ENCODE measurements around the gene ACOT9. TPM values are rescaled to one million over a fixed set of nuclear protein-coding genes. Genes with fewer than 3 reads are reported as not detected.

ACOT9 gene
- polyA plus RNA-seq, 2 of the 4 experiments (the other 2 are of a cell fraction): 87.0 to 110 TPM

GRCh38 chrX:23784470-23785331, 41.6 kb upstream of the ACOT9 start:
- ATAC-seq (no peak), FAIRE-seq (no peak), DNase-seq (ENCODE audit: low read depth in 1 of 2, low spot score in 1 of 2) (peak in 1 of 2 experiments; percentile 64)
- ChIA-PET POLR2A (interaction anchor here (0.6 to 4.8 kb wide), 14 partner anchors 8 to 270 kb away, joined by 3 to 218 read pairs (median 14); partner anchors contain the start of genes ACOT9 and EIF2S3), CTCF (interaction anchor here (0.6 to 7.9 kb wide), 6 partner anchors 15 to 271 kb away, joined by 3 to 122 read pairs (median 4); no protein-coding TSS in a partner anchor)
- 2% methylated on average over 8 of the region's 8 CpGs for WGBS (ENCODE audit: missing lambda C conversion rate)
- Histone ChIP-seq H3K4me2 (peak overlapping the region; percentile 89), H3K4me1 (peaks cover 38% of the 10 kb centered on the region), H3K4me3 (peak overlapping the region; percentile 86), H3K27ac (peak overlapping the region; percentile 80 to 96), H3K9me3 (no peaks in the 10 kb centered on the region)
- peak; percentile 81 for TF ChIP-seq HOXA7 (CRISPR knock-in tag; IDR thresholded peaks at IDR 0.05)
- peak; percentile 88 for TF ChIP-seq POLR2AphosphoS2 (conservative IDR thresholded peaks at IDR 0.05; ENCODE audit: low read length)
- no peak for TF ChIP-seq CHD2 (IDR thresholded peaks at IDR 0.05; ENCODE audit: low read length, partially characterized antibody)
- peak; percentile 74 for TF ChIP-seq RARB (CRISPR knock-in tag; IDR thresholded peaks at IDR 0.05)
- peak; percentile 11 to 73; a peak in 2 of 5 replicates for TF ChIP-seq JUN (IDR thresholded peaks at IDR 0.05)
- TF ChIP-seq TFCP2L1 (CRISPR knock-in tag; IDR thresholded peaks at IDR 0.05): peak; percentile 28; the same call in 1 of the 2 replicates
- TF ChIP-seq NPAS2 (CRISPR knock-in tag; IDR thresholded peaks at IDR 0.05; ENCODE audit: borderline replicate concordance): no peak
- TF ChIP-seq PBX3 (IDR thresholded peaks at IDR 0.05): no peak
- TF ChIP-seq FOSB (CRISPR knock-in tag; IDR thresholded peaks at IDR 0.05): peak; percentile 88; the same call in 1 of the 2 replicates
- peak; percentile 67 to 78; a peak in 3 of 4 replicates for TF ChIP-seq CEBPB (IDR thresholded peaks at IDR 0.05)

DNA sequence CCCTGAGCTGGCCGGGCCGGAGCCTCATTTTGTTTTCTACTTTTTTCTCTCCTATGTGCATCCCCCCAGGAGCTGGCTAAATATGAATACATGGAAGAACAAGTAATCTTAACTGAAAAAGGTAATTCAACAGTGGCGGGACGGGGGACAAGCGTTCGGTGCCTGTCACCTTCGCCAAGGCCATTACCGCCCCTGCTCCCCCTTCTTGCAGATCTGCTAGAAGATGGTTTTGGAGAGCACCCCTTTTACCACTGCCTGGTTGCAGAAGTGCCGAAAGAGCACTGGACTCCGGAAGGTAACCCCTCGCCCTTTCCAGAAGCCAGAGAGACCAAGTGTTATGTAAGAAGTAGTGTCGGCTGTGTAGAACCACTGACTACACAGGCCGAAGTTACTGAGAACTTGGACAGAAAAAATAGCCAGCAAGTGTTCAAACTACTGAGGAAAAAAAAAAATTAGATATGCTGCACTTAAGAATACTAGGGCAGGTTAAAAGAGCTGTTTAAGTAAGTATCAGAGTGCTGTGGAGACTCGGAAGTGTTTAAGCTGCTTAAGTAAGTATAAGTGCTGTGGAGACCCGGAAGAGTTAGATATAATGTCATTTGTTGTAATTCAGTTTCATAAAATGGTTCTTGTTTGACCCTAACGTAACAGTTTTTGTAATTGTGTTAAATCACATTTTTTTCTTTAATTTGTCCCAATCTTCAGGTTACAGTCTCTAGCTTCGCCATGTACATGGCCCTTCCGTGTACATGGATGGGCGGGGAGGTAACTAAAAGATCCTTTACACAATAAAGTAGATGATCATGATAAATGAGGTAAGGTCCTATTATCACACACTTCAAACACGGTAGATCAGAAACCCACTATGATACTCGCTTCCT, 40.8 kb upstream of the ACOT9 start:
- H3K9me3 ChIP-seq: no peaks in the 10 kb centered on the region
- peak in 1 of 2 experiments; percentile 27 for DNase-seq (ENCODE audit: low read depth in 1 of 2, low spot score in 1 of 2)
- FAIRE-seq: no peak
- ATAC-seq: no peak
- H3K27ac ChIP-seq: peak overlapping the region; percentile 80 to 96
- CTCF ChIA-PET: interaction anchor here (0.6 to 7.9 kb wide), 35 partner anchors 9 to 272 kb away, joined by 3 to 122 read pairs (median 6); partner anchors contain the start of genes ACOT9, APOO, CXorf58 and KLHL15
- TF ChIP-seq FOSB (CRISPR knock-in tag; IDR thresholded peaks at IDR 0.05) (peak; percentile 79; the same call in 1 of the 2 replicates), JUN (IDR thresholded peaks at IDR 0.05) (peak in 1 of 2 experiments; percentile 63; a peak in 4 of 5 replicates), CHD2 (IDR thresholded peaks at IDR 0.05; ENCODE audit: low read length, partially characterized antibody) (no peak), RFX5 (IDR thresholded peaks at IDR 0.05) (no peak), KDM1A (IDR thresholded peaks at IDR 0.05; ENCODE audit: low read depth) (no peak), GATA3 (IDR thresholded peaks at IDR 0.05; ENCODE audit: borderline replicate concordance) (no peak), RAD21 (conservative IDR thresholded peaks at IDR 0.05 in 1 of 2, IDR thresholded peaks at IDR 0.05 in 1 of 2) (no peak), KDM5A (IDR thresholded peaks at IDR 0.05) (no peak), RARB (CRISPR knock-in tag; IDR thresholded peaks at IDR 0.05) (peak; percentile 39; the same call in 1 of the 2 replicates), FOXS1 (CRISPR knock-in tag; IDR thresholded peaks at IDR 0.05) (no peak), HOXB5 (CRISPR knock-in tag; IDR thresholded peaks at IDR 0.05) (no peak), NPAS2 (CRISPR knock-in tag; IDR thresholded peaks at IDR 0.05; ENCODE audit: borderline replicate concordance) (no peak)
- peaks cover 44% of the 10 kb centered on the region for H3K4me1 ChIP-seq
- H3K4me3 ChIP-seq: peak overlapping the region; percentile 86
- POLR2A ChIA-PET: interaction anchor here (0.6 to 4.8 kb wide), 23 partner anchors 9 to 271 kb away, joined by 3 to 218 read pairs (median 10); partner anchors contain the start of genes ACOT9, APOO, CXorf58 and EIF2S3
- 1% methylated on average over 19 of the region's 21 CpGs for WGBS (ENCODE audit: missing lambda C conversion rate)
- peak overlapping the region; percentile 89 for H3K4me2 ChIP-seq
